Gastroesophageal sphincter (tissue), 4 donors: Measurements from ENCODE around the gene INPP5A. TPM values are rescaled to one million over a fixed set of nuclear protein-coding genes. Genes with fewer than 3 reads are reported as not detected.

ENCODE experiments used
- ATAC-seq: fragments of 150-250 bp; one replicate; pipeline ENCODE4 v1.9.1; 2016; ENCODE audit warnings: mild to moderate bottlenecking, moderate library complexity
- H3K27ac ChIP-seq, 4 donors: fragments of 200-600 bp; sonication (generic) in 3 of 4; 1 replicate in 3 of 4; 2 replicates in 1 of 4; pipeline ENCODE4 v1.5.1; 2016 to 2019
- H3K27me3 ChIP-seq: fragments of 200-600 bp; sonication (generic); one replicate; pipeline ENCODE4 v1.5.1; 2019
- H3K36me3 ChIP-seq, 2 donors: fragments of 200-600 bp; sonication (generic); one replicate each; pipeline ENCODE4 v1.5.1; 2019; ENCODE audit warnings: control low read depth in 1 of 2
- H3K4me1 ChIP-seq, 3 donors: fragments of 200-600 bp; sonication (generic); 1 replicate in 2 of 3; 2 replicates in 1 of 3; pipeline ENCODE4 v1.5.1; 2016 to 2019; ENCODE audit warnings: control low read depth in 2 of 3
- H3K4me3 ChIP-seq, 2 donors: fragments of 200-600 bp; sonication (generic); one replicate each; pipeline ENCODE4 v1.5.1; 2019; ENCODE audit warnings: mild to moderate bottlenecking in 1 of 2, moderate library complexity in 1 of 2
- H3K9me3 ChIP-seq, 3 donors: fragments of 200-600 bp; sonication (generic); one replicate each; pipeline ENCODE4 v1.5.1; 2017 to 2019; ENCODE audit warnings: control low read depth in 2 of 3
- EP300 ChIP-seq: sonication (generic); formaldehyde crosslinking; IDR thresholded peaks from one replicate; pipeline ENCODE4 v1.6.1; 2017; ENCODE audit warnings: antibody characterized with exemption, mild to moderate bottlenecking
- POLR2A ChIP-seq, 2 donors: fragments of 450-650 bp; IDR thresholded peaks; one replicate each; pipeline ENCODE4 v1.6.1; 2017; ENCODE audit warnings: antibody characterized with exemption in 2 of 2, mild to moderate bottlenecking in 2 of 2, moderate library complexity in 1 of 2
- POLR2AphosphoS5 ChIP-seq: sonication (generic); formaldehyde crosslinking; IDR thresholded peaks from one replicate; pipeline ENCODE4 v1.6.1; 2017; ENCODE audit warnings: antibody characterized with exemption
- WGBS, 2 donors: methylation state at CpG; one replicate each; pipeline ENCODE4 v1.1.5; 2018; ENCODE audit warnings: low coverage in 1 of 2; 5-methylcytosine and 5-hydroxymethylcytosine counted together
- total RNA-seq, 4 donors: library from RNA; depleted of rRNA; stranded (reverse); fragments of >200 nt; gene quantifications; one replicate each; pipeline ENCODE4 v1.1.0, GENCODE V29; 2016
- TF ChIP-seq, protein P1 (sequence below), 4 experiments: fragments of 200-600 bp in 2 of 4; fragments of 450-650 bp in 2 of 4; sonication (generic) in 1 of 4; IDR thresholded peaks; one replicate each; pipeline ENCODE4 v1.5.1; 2017 to 2019; ENCODE audit warnings: antibody characterized with exemption in 4 of 4, mild to moderate bottlenecking in 2 of 4, moderate library complexity in 2 of 4

The INPP5A gene
- total RNA-seq, 4 donors from 2014 or later, result 111 to 288 (median 215) TPM

DNA sequence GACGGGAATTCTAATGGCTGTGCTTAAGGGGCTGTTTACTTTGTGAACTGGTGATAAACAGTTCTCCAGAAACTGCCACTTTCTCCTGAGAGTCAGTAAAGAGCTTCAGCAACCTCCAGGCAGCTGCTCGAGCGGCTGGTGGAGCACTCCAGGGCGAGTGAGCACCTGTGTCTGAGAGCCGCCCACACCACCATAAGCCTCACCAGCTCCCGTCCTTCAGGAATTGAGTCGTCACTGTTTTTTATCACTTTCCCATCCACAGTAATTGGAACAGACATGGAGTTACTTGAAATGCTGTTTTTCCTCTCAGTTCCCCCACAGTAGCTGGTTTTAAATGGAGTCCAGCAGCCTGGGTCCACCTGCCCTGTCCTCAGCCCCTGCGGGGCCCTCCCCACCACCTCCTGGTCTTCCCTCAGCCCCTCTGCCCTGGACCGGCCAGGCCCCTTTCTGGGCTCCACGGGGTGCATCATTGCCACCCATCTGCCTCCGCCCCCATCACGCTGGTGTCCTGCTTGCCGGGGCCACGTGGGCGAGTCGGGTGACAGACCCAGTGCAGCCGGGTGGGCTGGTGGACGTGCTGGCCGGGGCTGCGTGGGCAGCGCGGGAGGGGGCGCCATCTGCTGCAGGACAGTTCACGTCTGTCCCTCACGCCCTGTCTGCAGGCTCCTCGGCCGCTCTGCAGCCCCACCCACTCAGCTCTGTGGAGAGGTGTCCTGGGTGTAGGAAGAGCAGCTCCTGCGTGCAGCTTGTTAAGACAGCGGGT lies 192.4 kb downstream of the INPP5A start:
- TF ChIP-seq POLR2A (IDR thresholded peaks at IDR 0.05) (no peak), POLR2AphosphoS5 (no peak), EP300 (no peak)
- TF ChIP-seq, protein P1, sequence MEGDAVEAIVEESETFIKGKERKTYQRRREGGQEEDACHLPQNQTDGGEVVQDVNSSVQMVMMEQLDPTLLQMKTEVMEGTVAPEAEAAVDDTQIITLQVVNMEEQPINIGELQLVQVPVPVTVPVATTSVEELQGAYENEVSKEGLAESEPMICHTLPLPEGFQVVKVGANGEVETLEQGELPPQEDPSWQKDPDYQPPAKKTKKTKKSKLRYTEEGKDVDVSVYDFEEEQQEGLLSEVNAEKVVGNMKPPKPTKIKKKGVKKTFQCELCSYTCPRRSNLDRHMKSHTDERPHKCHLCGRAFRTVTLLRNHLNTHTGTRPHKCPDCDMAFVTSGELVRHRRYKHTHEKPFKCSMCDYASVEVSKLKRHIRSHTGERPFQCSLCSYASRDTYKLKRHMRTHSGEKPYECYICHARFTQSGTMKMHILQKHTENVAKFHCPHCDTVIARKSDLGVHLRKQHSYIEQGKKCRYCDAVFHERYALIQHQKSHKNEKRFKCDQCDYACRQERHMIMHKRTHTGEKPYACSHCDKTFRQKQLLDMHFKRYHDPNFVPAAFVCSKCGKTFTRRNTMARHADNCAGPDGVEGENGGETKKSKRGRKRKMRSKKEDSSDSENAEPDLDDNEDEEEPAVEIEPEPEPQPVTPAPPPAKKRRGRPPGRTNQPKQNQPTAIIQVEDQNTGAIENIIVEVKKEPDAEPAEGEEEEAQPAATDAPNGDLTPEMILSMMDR (IDR thresholded peaks at IDR 0.05), result no peak
- Histone ChIP-seq H3K27ac (no peak overlapping the region), H3K36me3 (peaks cover 0 to 92% of the 10 kb centered on the region in 2 donors), H3K27me3 (no peaks in the 10 kb centered on the region), H3K4me1 (no peaks in the 10 kb centered on the region), H3K9me3 (no peaks in the 10 kb centered on the region), H3K4me3 (no peak overlapping the region)
- no peak for ATAC-seq
- 72% methylated on average over 8 of the region's 29 CpGs; no CpG with 5 or more reads in 1 of the 2 donors for WGBS, 2 donors

DNA sequence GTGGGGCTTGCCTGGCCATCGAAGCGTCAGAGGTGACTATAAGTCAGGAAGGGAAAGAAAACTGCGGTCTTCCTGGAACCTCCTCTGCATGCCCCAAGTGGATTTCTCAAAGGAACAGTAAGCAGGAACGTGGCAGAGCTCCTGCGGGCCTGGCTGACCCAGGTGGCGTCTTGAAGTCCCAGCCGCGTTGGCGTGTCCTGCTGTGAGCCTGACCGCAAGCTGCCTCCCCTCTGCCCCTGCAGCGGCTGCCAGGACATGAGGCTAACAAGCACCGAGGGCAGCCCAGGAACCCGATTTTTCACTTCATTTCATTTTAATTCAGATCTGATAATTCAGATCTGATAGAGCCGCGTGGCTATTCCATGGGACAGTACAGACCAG lies 193.0 kb downstream of the INPP5A start:
- Histone ChIP-seq H3K9me3 (no peaks in the 10 kb centered on the region), H3K36me3 (peaks cover 0 to 91% of the 10 kb centered on the region in 2 donors), H3K27me3 (no peaks in the 10 kb centered on the region), H3K4me3 (no peak overlapping the region), H3K4me1 (no peaks in the 10 kb centered on the region), H3K27ac (no peak overlapping the region)
- WGBS, 2 donors, result 80 to 90% methylated on average over 1 to 2 of the region's 15 CpGs
- no peak for TF ChIP-seq POLR2A (IDR thresholded peaks at IDR 0.05)
- TF ChIP-seq, protein P1 (IDR thresholded peaks at IDR 0.05), result no peak
- TF ChIP-seq EP300, result no peak
- no peak for TF ChIP-seq POLR2AphosphoS5
- no peak for ATAC-seq

DNA sequence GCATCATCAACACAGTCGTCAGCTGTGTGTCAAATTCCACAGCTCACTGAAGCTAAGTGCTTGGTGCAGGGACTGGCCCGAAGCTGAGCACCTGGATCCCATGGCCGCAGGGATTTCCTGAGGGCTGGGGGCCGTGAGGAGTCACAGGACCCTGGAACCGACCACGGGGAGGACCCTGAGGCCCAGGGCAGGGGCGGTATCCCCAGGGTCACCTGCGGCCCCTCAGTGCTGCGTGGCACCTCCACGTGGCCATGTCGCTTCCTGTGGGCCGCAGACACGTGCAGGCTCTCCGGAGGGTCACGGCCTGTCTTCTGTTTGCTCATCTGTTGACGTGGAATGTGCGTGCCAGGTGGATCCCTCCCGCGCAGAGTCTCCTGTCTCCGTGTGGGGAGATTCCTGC lies 194.9 kb downstream of the INPP5A start:
- no peak overlapping the region for H3K4me3 ChIP-seq
- no peak overlapping the region for H3K27ac ChIP-seq
- no peak for TF ChIP-seq EP300
- TF ChIP-seq, protein P1 (IDR thresholded peaks at IDR 0.05), result no peak
- no peak for TF ChIP-seq POLR2AphosphoS5
- TF ChIP-seq POLR2A (IDR thresholded peaks at IDR 0.05), result no peak
- H3K36me3 ChIP-seq, result peaks cover 0 to 88% of the 10 kb centered on the region in 2 donors
- H3K4me1 ChIP-seq, result peaks cover 0 to 7% (median 0%) of the 10 kb centered on the region in 3 donors
- H3K27me3 ChIP-seq, result no peaks in the 10 kb centered on the region
- H3K9me3 ChIP-seq, result no peaks in the 10 kb centered on the region
- ATAC-seq, result no peak
- 90 to 100% methylated on average over 1 to 2 of the region's 20 CpGs for WGBS, 2 donors

DNA sequence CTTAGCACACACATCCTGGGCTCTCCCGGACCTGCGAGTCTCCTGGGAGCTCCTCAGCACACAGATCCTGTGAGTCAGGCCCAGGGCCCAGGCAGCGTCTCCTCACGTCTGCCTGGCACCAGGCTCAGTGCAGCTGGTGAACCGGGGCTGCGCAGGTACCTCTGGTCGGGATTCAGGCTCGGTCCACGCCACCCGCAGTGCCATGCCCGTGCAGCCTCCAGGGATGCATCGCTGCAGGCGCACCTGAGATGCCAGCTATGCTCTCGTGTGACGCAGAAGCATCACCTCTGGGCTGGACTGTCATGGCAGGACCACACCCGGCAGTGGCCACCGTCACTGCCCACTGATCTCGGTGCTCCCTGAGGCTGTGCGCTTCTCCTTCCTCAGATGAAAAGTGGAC lies 196.3 kb downstream of the INPP5A start:
- WGBS, 2 donors, result no CpG with 5 or more reads among the region's 19 CpGs
- no peak for ATAC-seq
- H3K9me3 ChIP-seq, result no peaks in the 10 kb centered on the region
- peaks cover 0 to 7% (median 0%) of the 10 kb centered on the region in 3 donors for H3K4me1 ChIP-seq
- H3K27ac ChIP-seq, result no peak overlapping the region
- H3K27me3 ChIP-seq, result no peaks in the 10 kb centered on the region
- TF ChIP-seq POLR2A (IDR thresholded peaks at IDR 0.05), result no peak
- TF ChIP-seq, protein P1 (IDR thresholded peaks at IDR 0.05), result no peak
- TF ChIP-seq EP300, result no peak
- TF ChIP-seq POLR2AphosphoS5, result no peak
- H3K4me3 ChIP-seq, result no peak overlapping the region
- H3K36me3 ChIP-seq, result peaks cover 0 to 81% of the 10 kb centered on the region in 2 donors

DNA sequence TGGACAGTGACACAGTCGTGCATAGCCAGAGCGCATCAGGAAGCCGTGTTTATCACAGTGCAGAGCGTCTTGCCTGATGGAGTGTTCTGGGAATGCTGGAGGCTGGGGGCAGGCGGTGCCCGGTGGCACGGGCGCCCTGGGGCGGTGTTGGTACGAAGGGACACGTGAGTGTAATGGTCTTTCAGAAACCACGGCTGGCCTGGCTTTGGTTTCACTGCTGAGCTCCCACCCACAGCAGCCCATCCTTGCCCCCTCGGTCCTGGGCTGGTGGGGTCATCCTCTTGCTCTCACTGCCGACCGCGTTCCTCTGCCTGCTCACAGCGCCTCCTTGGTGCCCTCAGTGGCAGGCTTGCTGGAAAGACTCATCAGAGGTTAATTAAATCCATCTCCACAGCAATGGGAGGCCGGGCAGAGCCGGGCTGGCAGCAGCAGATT lies 197.8 kb downstream of the INPP5A start:
- no peak overlapping the region for H3K27ac ChIP-seq
- H3K4me3 ChIP-seq, result no peak overlapping the region
- ATAC-seq, result no peak
- peaks cover 0 to 77% of the 10 kb centered on the region in 2 donors for H3K36me3 ChIP-seq
- peaks cover 0 to 7% (median 0%) of the 10 kb centered on the region in 3 donors for H3K4me1 ChIP-seq
- H3K9me3 ChIP-seq, result no peaks in the 10 kb centered on the region
- H3K27me3 ChIP-seq, result no peaks in the 10 kb centered on the region
- TF ChIP-seq POLR2AphosphoS5, result no peak
- no peak for TF ChIP-seq EP300
- TF ChIP-seq POLR2A (IDR thresholded peaks at IDR 0.05), result no peak
- 80% methylated on average over 3 of the region's 19 CpGs; no CpG with 5 or more reads in 1 of the 2 donors for WGBS, 2 donors
